B cell (primary cell): ENCODE data around the gene VASH1.

Experiments
- EZH2 ChIP-seq: IDR thresholded peaks from 2 replicates; pipeline ENCODE4 v1.6.1; 2012; ENCODE audit warnings: borderline replicate concordance, low read depth, mild to moderate bottlenecking, moderate library complexity, low read length; ENCODE audit not compliant: insufficient read depth, poor library complexity, severe bottlenecking
- TF ChIP-seq, protein P1 (sequence below): fragments of 200-600 bp; IDR thresholded peaks from one replicate; pipeline ENCODE4 v1.8.0; 2022; ENCODE audit warnings: antibody characterized with exemption, mild to moderate bottlenecking

DNA sequence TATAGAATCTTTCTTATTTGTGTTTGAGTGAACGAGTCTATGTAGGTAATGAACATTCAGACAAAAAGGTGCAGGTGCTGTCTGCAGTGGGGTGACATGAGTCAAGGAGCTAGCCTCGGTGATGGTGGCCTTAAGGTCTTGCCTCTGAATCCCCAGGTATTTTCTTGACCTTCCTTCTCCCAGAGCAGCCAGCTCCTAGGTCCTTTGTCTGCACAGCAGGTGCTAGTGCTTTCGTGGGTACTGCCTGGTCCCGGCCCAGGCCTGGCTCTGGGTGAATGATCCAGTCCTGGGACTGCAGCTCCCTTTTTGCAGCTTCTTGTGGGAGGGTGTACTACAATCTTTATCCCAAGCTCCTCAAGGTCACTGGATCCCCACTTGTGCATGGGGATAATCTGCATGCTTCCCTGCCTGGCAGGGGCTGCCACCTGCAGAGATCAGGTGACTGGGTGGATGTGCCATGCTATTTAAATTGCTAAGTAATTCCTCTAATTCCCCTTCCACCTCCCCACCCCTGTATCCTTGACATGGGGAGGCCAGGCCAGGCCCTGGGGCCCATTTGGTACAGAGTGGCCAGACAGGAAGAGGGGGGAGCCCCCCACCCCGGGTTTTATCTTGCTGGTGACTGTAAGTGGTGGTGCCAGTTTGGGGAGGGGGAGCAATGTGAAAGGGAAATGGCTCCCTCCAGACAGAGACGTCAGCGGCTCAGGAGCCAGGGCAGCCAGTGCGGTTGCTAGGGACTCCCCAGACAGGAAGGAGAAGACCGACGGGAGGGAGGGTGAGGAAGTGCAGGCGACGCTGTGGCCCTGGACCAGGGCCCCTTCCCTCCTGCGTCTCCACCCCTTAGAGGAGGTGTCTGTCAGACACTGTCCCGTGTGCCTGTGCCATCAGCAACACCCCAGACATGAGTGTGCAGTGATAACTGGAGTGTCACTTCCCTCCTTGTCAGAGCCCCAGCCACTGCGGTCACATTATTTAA lies 6.7 kb downstream of the VASH1 start:
- TF ChIP-seq, protein P1, sequence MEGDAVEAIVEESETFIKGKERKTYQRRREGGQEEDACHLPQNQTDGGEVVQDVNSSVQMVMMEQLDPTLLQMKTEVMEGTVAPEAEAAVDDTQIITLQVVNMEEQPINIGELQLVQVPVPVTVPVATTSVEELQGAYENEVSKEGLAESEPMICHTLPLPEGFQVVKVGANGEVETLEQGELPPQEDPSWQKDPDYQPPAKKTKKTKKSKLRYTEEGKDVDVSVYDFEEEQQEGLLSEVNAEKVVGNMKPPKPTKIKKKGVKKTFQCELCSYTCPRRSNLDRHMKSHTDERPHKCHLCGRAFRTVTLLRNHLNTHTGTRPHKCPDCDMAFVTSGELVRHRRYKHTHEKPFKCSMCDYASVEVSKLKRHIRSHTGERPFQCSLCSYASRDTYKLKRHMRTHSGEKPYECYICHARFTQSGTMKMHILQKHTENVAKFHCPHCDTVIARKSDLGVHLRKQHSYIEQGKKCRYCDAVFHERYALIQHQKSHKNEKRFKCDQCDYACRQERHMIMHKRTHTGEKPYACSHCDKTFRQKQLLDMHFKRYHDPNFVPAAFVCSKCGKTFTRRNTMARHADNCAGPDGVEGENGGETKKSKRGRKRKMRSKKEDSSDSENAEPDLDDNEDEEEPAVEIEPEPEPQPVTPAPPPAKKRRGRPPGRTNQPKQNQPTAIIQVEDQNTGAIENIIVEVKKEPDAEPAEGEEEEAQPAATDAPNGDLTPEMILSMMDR = no peak
- TF ChIP-seq EZH2 = no peak
